HL-60 (cell line): ENCODE data around the gene NKX6-2.

Source experiments
- TF ChIP-seq, protein P1 (sequence below): IDR thresholded peaks from one replicate; pipeline ENCODE4 v1.5.1; 2011; ENCODE audit warnings: low read length, control low read depth, inconsistent platforms; ENCODE audit not compliant: insufficient read depth
- TF ChIP-seq, protein P2 (sequence below): IDR thresholded peaks from 2 replicates; pipeline ENCODE4 v1.6.1; 2012; ENCODE audit warnings: low read depth; ENCODE audit not compliant: insufficient replicate concordance

DNA sequence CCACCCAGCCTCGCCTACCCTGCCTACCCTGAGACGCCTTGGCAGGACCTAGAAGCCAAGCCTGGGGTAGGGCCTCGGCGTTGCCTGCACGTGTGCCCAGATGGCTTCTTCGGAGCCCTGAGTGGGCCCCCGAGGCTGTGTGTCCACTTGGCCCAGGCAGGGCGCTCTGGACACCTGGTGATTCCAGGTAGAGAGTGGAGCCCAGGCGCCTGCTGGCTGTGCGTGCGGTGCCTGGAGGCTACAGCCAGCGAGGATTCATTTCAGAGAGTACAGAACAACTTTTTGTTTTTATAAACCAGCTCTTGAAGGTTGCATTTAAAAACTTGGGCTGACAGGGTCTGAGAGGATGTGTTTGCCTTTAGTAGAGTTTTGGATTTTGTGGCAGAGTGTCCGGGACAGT lies 40.0 kb downstream of the NKX6-2 start:
- TF ChIP-seq, protein P1, sequence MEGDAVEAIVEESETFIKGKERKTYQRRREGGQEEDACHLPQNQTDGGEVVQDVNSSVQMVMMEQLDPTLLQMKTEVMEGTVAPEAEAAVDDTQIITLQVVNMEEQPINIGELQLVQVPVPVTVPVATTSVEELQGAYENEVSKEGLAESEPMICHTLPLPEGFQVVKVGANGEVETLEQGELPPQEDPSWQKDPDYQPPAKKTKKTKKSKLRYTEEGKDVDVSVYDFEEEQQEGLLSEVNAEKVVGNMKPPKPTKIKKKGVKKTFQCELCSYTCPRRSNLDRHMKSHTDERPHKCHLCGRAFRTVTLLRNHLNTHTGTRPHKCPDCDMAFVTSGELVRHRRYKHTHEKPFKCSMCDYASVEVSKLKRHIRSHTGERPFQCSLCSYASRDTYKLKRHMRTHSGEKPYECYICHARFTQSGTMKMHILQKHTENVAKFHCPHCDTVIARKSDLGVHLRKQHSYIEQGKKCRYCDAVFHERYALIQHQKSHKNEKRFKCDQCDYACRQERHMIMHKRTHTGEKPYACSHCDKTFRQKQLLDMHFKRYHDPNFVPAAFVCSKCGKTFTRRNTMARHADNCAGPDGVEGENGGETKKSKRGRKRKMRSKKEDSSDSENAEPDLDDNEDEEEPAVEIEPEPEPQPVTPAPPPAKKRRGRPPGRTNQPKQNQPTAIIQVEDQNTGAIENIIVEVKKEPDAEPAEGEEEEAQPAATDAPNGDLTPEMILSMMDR, result no peak
- TF ChIP-seq, protein P2, sequence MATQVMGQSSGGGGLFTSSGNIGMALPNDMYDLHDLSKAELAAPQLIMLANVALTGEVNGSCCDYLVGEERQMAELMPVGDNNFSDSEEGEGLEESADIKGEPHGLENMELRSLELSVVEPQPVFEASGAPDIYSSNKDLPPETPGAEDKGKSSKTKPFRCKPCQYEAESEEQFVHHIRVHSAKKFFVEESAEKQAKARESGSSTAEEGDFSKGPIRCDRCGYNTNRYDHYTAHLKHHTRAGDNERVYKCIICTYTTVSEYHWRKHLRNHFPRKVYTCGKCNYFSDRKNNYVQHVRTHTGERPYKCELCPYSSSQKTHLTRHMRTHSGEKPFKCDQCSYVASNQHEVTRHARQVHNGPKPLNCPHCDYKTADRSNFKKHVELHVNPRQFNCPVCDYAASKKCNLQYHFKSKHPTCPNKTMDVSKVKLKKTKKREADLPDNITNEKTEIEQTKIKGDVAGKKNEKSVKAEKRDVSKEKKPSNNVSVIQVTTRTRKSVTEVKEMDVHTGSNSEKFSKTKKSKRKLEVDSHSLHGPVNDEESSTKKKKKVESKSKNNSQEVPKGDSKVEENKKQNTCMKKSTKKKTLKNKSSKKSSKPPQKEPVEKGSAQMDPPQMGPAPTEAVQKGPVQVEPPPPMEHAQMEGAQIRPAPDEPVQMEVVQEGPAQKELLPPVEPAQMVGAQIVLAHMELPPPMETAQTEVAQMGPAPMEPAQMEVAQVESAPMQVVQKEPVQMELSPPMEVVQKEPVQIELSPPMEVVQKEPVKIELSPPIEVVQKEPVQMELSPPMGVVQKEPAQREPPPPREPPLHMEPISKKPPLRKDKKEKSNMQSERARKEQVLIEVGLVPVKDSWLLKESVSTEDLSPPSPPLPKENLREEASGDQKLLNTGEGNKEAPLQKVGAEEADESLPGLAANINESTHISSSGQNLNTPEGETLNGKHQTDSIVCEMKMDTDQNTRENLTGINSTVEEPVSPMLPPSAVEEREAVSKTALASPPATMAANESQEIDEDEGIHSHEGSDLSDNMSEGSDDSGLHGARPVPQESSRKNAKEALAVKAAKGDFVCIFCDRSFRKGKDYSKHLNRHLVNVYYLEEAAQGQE, result no peak
